ENCODE data around the gene ZNF771.

DNA sequence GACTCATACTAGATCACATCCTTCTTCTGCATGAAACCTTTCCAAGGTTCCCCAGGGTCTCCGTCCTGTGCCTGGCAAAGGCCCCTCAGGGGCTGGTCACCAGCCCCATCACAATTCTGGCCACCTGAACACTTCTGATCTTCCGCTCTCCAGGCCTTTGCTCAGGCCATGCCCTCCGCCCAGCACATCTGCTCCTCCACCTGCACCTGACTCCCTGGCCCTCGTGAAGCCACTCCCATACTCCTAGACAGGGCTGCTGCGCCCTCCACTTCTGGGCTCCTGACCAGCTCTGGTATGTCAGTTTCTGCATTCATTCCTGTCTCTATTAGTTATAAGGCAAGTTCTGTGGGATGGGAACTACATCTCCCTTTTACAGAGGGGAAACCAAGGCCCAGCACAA lies 34.7 kb upstream of the ZNF771 start:
- TF ChIP-seq EZH2 (IDR thresholded peaks at IDR 0.05; ENCODE audit: low read length), result no peak
- TF ChIP-seq, protein P1, sequence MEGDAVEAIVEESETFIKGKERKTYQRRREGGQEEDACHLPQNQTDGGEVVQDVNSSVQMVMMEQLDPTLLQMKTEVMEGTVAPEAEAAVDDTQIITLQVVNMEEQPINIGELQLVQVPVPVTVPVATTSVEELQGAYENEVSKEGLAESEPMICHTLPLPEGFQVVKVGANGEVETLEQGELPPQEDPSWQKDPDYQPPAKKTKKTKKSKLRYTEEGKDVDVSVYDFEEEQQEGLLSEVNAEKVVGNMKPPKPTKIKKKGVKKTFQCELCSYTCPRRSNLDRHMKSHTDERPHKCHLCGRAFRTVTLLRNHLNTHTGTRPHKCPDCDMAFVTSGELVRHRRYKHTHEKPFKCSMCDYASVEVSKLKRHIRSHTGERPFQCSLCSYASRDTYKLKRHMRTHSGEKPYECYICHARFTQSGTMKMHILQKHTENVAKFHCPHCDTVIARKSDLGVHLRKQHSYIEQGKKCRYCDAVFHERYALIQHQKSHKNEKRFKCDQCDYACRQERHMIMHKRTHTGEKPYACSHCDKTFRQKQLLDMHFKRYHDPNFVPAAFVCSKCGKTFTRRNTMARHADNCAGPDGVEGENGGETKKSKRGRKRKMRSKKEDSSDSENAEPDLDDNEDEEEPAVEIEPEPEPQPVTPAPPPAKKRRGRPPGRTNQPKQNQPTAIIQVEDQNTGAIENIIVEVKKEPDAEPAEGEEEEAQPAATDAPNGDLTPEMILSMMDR (optimal IDR thresholded peaks at IDR 0.05 in 1 of 3, IDR thresholded peaks at IDR 0.05 in 1 of 3, conservative IDR thresholded peaks at IDR 0.05 in 1 of 3; ENCODE audit: extremely low read depth in 1 of 3, insufficient read depth in 2 of 3, low read length in 3 of 3), result no peak
